Lower leg skin (tissue), 4 donors: ENCODE measurements around the gene WDR19. TPM values are rescaled to one million over a fixed set of nuclear protein-coding genes. Genes with fewer than 3 reads are reported as not detected.

Experiments
- total RNA-seq, 4 donors: library from RNA; depleted of rRNA; stranded (reverse); fragments of >200 nt; gene quantifications; one replicate each; pipeline ENCODE4 v1.1.0, GENCODE V29; 2016

The WDR19 gene
- total RNA-seq, 4 donors from 2014 or later = 16.2 to 49.1 (median 24.6) TPM

Other genes starting within 250 kb of the WDR19 start
- under 1 TPM in 3 of 4 donors, not detected in 1; 0.12 to 0.52 (median 0.23) TPM for gene TMEM156, start 150.1 kb upstream of the WDR19 start, total RNA-seq
- 10 to 100 TPM in 2 of 4 donors, 1 to 10 TPM in 2; 4.8 to 14.5 (median 11.2) TPM for gene KLHL5, start 120.3 kb upstream of the WDR19 start, total RNA-seq
- 10 to 100 TPM; 19.9 to 35.5 (median 29.6) TPM for gene RFC1, start 183.8 kb downstream of the WDR19 start, total RNA-seq
- under 1 TPM; 0.38 to 0.74 (median 0.45) TPM for gene KLB, start 224.4 kb downstream of the WDR19 start, total RNA-seq